Endodermal cell (in vitro differentiated cells): ENCODE results near the gene NOVA1. TPM values are rescaled to one million over a fixed set of nuclear protein-coding genes. Genes with fewer than 3 reads are reported as not detected.

Source experiments
- DNase-seq: peaks from one replicate; pipeline ENCODE4 v3.0.0-alpha.2; 2017
- H3K27ac ChIP-seq: 2 replicates; pipeline ENCODE4 v1.5.1; 2013; ENCODE audit warnings: mild to moderate bottlenecking, low read depth, low read length, moderate library complexity
- H3K27me3 ChIP-seq: 2 replicates; pipeline ENCODE4 v1.6.1; 2013; ENCODE audit warnings: mild to moderate bottlenecking, low read length, moderate library complexity; ENCODE audit not compliant: insufficient read depth, control insufficient read depth, poor library complexity, severe bottlenecking
- H3K36me3 ChIP-seq: 2 replicates; pipeline ENCODE4 v1.7.0; 2013; ENCODE audit warnings: mild to moderate bottlenecking, low read length, moderate library complexity; ENCODE audit not compliant: control insufficient read depth, insufficient read depth
- H3K4me1 ChIP-seq: one replicate; pipeline ENCODE4 v1.7.0; 2013; ENCODE audit warnings: low read length; ENCODE audit not compliant: control insufficient read depth, insufficient read depth
- H3K4me3 ChIP-seq: 2 replicates; pipeline ENCODE4 v1.5.1; 2013; ENCODE audit warnings: mild to moderate bottlenecking, low read length, moderate library complexity
- H3K9ac ChIP-seq: 2 replicates; pipeline ENCODE4 v1.6.1; 2013; ENCODE audit warnings: mild to moderate bottlenecking, low read length, moderate library complexity; ENCODE audit not compliant: poor library complexity, severe bottlenecking; ENCODE audit errors: extremely low read depth
- H3K9me3 ChIP-seq: 2 replicates; pipeline ENCODE4 v1.6.1; 2013; ENCODE audit warnings: mild to moderate bottlenecking, low read length, moderate library complexity; ENCODE audit not compliant: control insufficient read depth
- H3K27ac Mint-ChIP-seq: 2 replicates; pipeline ENCODE4 v1.8.0; 2020; ENCODE audit warnings: mixed read lengths
- H3K27me3 Mint-ChIP-seq: 2 replicates; pipeline ENCODE4 v1.8.0; 2021; ENCODE audit warnings: mild to moderate bottlenecking, mixed read lengths; ENCODE audit not compliant: insufficient read depth
- H3K36me3 Mint-ChIP-seq: 2 replicates; pipeline ENCODE4 v1.8.0; 2020; ENCODE audit warnings: low read depth, mixed read lengths
- H3K4me1 Mint-ChIP-seq: 2 replicates; pipeline ENCODE4 v1.8.0; 2020; ENCODE audit warnings: mixed read lengths
- H3K4me3 Mint-ChIP-seq: 2 replicates; pipeline ENCODE4 v1.8.0; 2020; ENCODE audit warnings: mild to moderate bottlenecking, moderate library complexity, mixed read lengths
- H3K9me3 Mint-ChIP-seq: 2 replicates; pipeline ENCODE4 v1.8.0; 2020; ENCODE audit warnings: mild to moderate bottlenecking, mixed read lengths
- WGBS, 2 experiments: methylation state at CpG; one replicate each; pipeline versions ENCODE4 v1.1.5 to v1.1.7; 2013; ENCODE audit warnings: missing lambda C conversion rate in 2 of 2, mixed read lengths in 1 of 2; ENCODE audit not compliant: insufficient coverage in 1 of 2, insufficient read length in 1 of 2; 5-methylcytosine and 5-hydroxymethylcytosine counted together
- total RNA-seq, 2 donors: library from RNA; stranded (reverse); fragmentation: NEBNext Ultra II Directional in 1 of 2; extraction: Animal tissue kit (Norgen Biotek cat#: 25700) in 1 of 2; gene quantifications; 2 replicates in 1 of 2; 3 replicates in 1 of 2; pipeline ENCODE4 v1.2.1, GENCODE V29; 2021
- TF ChIP-seq, protein P1 (sequence below): fragments of 200-600 bp; sonication (generic); conservative IDR thresholded peaks from 2 replicates; pipeline ENCODE4 v1.5.0; 2021; ENCODE audit warnings: antibody characterized with exemption, mild to moderate bottlenecking

NOVA1 gene
- total RNA-seq, 2 donors from 2014 or later, result 25.4 to 25.5 TPM

DNA sequence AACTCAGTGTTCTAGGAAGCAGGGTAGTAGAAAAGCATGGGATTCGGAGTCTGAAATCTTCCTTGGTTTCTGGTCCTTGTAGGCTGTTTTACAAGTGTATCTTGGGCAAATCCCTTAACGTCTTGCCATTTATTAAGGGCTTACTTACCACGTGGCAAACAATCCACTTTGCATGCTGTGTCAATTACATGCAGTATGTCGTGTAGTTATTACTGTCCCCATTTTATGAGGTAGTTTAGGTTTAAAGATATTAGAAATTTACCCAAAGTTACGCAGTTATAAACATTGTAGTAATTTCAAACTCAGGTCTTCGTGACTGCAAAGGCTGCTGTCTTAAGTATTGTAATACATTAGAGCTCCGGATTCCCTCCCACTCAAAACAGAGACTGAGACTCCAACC, 1.5 kb upstream of the NOVA1 start:
- H3K27ac ChIP-seq, result no peak overlapping the region
- Mint-ChIP-seq H3K36me3 (no peaks in the 10 kb centered on the region), H3K4me1 (peaks cover 32% of the 10 kb centered on the region), H3K9me3 (peaks cover 4% of the 10 kb centered on the region), H3K27me3 (peaks cover 18% of the 10 kb centered on the region), H3K27ac (no peak overlapping the region), H3K4me3 (peak overlapping the region; percentile 93)
- H3K27me3 ChIP-seq, result peaks cover 21% of the 10 kb centered on the region
- no peak overlapping the region for H3K9ac ChIP-seq
- peaks cover 5% of the 10 kb centered on the region for H3K4me1 ChIP-seq
- WGBS, 2 experiments, result 62 to 65% methylated on average over 2 to 7 of the region's 7 CpGs
- no peaks in the 10 kb centered on the region for H3K36me3 ChIP-seq
- peak overlapping the region; percentile 90 for H3K4me3 ChIP-seq
- no peak for DNase-seq
- TF ChIP-seq, protein P1, sequence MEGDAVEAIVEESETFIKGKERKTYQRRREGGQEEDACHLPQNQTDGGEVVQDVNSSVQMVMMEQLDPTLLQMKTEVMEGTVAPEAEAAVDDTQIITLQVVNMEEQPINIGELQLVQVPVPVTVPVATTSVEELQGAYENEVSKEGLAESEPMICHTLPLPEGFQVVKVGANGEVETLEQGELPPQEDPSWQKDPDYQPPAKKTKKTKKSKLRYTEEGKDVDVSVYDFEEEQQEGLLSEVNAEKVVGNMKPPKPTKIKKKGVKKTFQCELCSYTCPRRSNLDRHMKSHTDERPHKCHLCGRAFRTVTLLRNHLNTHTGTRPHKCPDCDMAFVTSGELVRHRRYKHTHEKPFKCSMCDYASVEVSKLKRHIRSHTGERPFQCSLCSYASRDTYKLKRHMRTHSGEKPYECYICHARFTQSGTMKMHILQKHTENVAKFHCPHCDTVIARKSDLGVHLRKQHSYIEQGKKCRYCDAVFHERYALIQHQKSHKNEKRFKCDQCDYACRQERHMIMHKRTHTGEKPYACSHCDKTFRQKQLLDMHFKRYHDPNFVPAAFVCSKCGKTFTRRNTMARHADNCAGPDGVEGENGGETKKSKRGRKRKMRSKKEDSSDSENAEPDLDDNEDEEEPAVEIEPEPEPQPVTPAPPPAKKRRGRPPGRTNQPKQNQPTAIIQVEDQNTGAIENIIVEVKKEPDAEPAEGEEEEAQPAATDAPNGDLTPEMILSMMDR, result no peak
- H3K9me3 ChIP-seq, result peaks cover 7% of the 10 kb centered on the region

DNA sequence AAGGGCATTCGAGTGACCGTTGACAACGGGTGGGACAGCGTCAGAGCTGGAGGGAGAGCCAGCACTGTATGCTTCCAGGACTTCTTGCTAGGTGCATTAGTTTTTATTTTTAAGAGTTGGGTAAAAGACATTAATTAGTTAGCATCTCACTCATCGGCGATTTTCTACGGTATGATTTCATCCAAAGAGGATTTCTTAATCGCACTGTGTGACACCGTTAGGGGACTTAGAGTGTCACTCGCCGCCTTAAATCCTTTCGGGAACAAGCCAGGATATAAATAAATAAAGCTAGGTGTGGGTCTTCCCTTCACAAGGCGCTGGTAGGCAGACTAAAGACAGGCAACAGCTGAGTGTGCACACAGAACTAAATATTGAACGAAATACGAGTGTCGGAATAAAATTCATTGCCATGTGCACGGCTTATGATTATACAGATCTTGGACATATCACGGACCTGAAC, 869 bp upstream of the NOVA1 start:
- H3K27me3 ChIP-seq, result peaks cover 21% of the 10 kb centered on the region
- TF ChIP-seq, protein P1, result no peak
- H3K9ac ChIP-seq, result peak overlapping the region; percentile 32
- no peak for DNase-seq
- peak overlapping the region; percentile 90 for H3K4me3 ChIP-seq
- peaks cover 7% of the 10 kb centered on the region for H3K9me3 ChIP-seq
- H3K4me1 ChIP-seq, result peaks cover 5% of the 10 kb centered on the region
- Mint-ChIP-seq H3K36me3 (no peaks in the 10 kb centered on the region), H3K4me3 (peak overlapping the region; percentile 93), H3K9me3 (peaks cover 4% of the 10 kb centered on the region), H3K27ac (peak overlapping the region; percentile 94), H3K27me3 (peaks cover 18% of the 10 kb centered on the region), H3K4me1 (peaks cover 34% of the 10 kb centered on the region)
- 13 to 17% methylated on average over 18 of the region's 18 CpGs for WGBS, 2 experiments
- H3K27ac ChIP-seq, result no peak overlapping the region
- no peaks in the 10 kb centered on the region for H3K36me3 ChIP-seq

DNA sequence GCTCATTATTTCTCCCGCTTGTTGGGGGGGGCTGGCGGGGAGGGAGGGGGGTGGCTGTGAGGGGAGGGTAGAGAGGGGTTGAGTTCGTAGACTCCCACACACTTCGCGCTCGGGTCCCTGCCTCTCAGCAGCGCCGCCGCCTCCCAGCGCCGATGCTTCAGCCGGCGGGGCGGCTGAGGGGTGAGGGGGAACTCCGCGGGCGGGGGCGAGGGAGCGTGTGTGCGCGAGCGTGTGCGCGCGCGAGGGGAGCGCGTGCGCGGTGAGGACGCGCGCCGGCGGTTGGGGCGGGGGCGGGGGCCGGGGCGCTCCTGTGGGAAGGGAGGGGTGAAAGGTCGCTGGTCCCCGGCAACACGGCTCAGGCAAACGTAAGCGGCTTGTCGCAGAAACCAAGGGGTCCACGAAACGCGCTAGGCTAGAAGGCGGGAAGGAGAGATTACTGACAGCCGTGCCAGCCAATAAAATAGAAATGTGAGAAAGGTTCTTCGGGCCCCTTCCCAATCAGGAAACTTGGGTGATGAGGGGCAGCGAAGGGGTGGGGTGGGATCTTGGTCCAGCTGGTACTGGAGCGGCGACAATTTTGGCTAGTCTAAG, 343 bp upstream of the NOVA1 start:
- Mint-ChIP-seq H3K9me3 (peaks cover 4% of the 10 kb centered on the region), H3K36me3 (peaks cover 2% of the 10 kb centered on the region), H3K4me1 (peaks cover 34% of the 10 kb centered on the region), H3K4me3 (peak overlapping the region; percentile 93), H3K27me3 (peaks cover 18% of the 10 kb centered on the region), H3K27ac (peak overlapping the region; percentile 94)
- peaks cover 21% of the 10 kb centered on the region for H3K27me3 ChIP-seq
- peaks cover 2% of the 10 kb centered on the region for H3K36me3 ChIP-seq
- H3K9ac ChIP-seq, result peak overlapping the region; percentile 32
- peaks cover 7% of the 10 kb centered on the region for H3K9me3 ChIP-seq
- 0% methylated on average over 15 to 52 of the region's 54 CpGs for WGBS, 2 experiments
- TF ChIP-seq, protein P1, result peak; percentile 7
- H3K4me1 ChIP-seq, result peaks cover 5% of the 10 kb centered on the region
- DNase-seq, result peak; percentile 99
- H3K4me3 ChIP-seq, result peak overlapping the region; percentile 90
- peak overlapping the region; percentile 96 for H3K27ac ChIP-seq
